ENCODE data around the gene SLC38A4. TPM values are rescaled to one million over a fixed set of nuclear protein-coding genes. Genes with fewer than 3 reads are reported as not detected.

The SLC38A4 gene
- total and polyA plus RNA-seq, 2 of the 8 experiments (the other 6 are each of a cell fraction or from before 2014, with no cell fraction given): 6.7 to 15.4 TPM

DNA sequence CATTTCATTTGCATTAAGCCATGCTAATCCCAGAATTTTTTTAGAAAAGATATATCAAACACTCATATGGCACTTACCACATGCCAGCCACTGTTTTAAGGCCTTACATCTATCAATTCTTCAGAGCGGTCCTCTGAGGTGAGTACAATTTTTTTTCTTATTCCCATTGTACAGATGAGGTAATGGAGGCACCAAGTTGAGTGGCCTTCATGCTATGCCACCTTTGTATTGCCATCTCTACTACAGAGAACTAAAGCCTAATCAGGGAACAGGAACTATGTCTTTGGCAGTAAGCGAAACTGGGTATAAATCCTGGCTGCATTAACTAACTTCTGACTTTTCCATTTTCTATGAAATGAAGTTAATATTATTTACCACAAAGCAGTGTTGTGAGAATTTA, 27.1 kb downstream of the SLC38A4 start:
- no peaks in the 10 kb centered on the region for H3K9me3 ChIP-seq (ENCODE audit: insufficient read depth in 2 of 2, low read depth in 1 of 2, low read length in 1 of 2)
- no peaks in the 10 kb centered on the region for H3K79me1 ChIP-seq (ENCODE audit: low read depth, low read length)
- no peak overlapping the region for H4K8ac ChIP-seq (ENCODE audit: extremely low read depth, insufficient read depth, low read length)
- no peak overlapping the region for H3K56ac ChIP-seq (replicated peaks; ENCODE audit: insufficient read length, low read depth, low read length)
- no peak for DNase-seq (ENCODE audit: low read depth in 1 of 2, low spot score in 2 of 2)
- H3K18ac ChIP-seq (ENCODE audit: extremely low read depth, low read length): no peak overlapping the region
- no peak overlapping the region for H2AK5ac ChIP-seq (ENCODE audit: low read depth, low read length)
- H3K36me3 ChIP-seq (ENCODE audit: control insufficient read depth in 2 of 4, insufficient read depth in 4 of 4, low read length in 3 of 4): no peaks in the 10 kb centered on the region
- H2BK5ac ChIP-seq (ENCODE audit: low read depth, low read length): no peak overlapping the region
- no peak overlapping the region for H3K9ac ChIP-seq (replicated peaks in 1 of 4; ENCODE audit: extremely low read depth in 1 of 4, low read depth in 3 of 4, low read length in 3 of 4)
- H3K4ac ChIP-seq (replicated peaks; ENCODE audit: insufficient read length, low read depth, low read length): no peak overlapping the region
- H3K27ac ChIP-seq (ENCODE audit: low read depth, low read length): no peak overlapping the region
- no peak overlapping the region for H4K5ac ChIP-seq (ENCODE audit: insufficient read length, low read depth, low read length)
- H3K4me3 ChIP-seq (ENCODE audit: extremely low read depth in 1 of 4, insufficient read depth in 2 of 4, low read depth in 3 of 4, low read length in 4 of 4): no peak overlapping the region
- ChIA-PET POLR2A (ENCODE audit: partially characterized antibody) (no interaction called here), CTCF (ENCODE audit: partially characterized antibody) (interaction anchor here (1.2 kb wide), 1 partner anchor 134 kb away, joined by 3 read pairs; no protein-coding TSS in a partner anchor)
- no peak overlapping the region for H3K23ac ChIP-seq (ENCODE audit: insufficient read length)
- FAIRE-seq: no peak
- no peaks in the 10 kb centered on the region for H4K20me1 ChIP-seq (replicated peaks in 1 of 2; ENCODE audit: control insufficient read depth in 1 of 2, insufficient read depth in 2 of 2, low read length in 2 of 2)
- H3K27me3 ChIP-seq (replicated peaks in 1 of 4; ENCODE audit: control insufficient read depth in 3 of 4, extremely low read depth in 1 of 4, insufficient read depth in 3 of 4, low read length in 3 of 4): no peaks in the 10 kb centered on the region
- no peak overlapping the region for H2BK12ac ChIP-seq (ENCODE audit: low read depth, low read length)
- H3K79me2 ChIP-seq (ENCODE audit: control insufficient read depth in 1 of 2, insufficient read depth in 2 of 2, low read length in 2 of 2): no peaks in the 10 kb centered on the region
- H2BK20ac ChIP-seq (ENCODE audit: low read length): no peak overlapping the region
- H2AFZ ChIP-seq (ENCODE audit: low read length): no peak overlapping the region
- no peaks in the 10 kb centered on the region for H3K4me1 ChIP-seq (replicated peaks in 1 of 4; ENCODE audit: control insufficient read depth in 3 of 4, insufficient read depth in 4 of 4, low read length in 3 of 4)
- H3K23me2 ChIP-seq (ENCODE audit: low read depth, low read length): no peaks in the 10 kb centered on the region; the same call in 1 of the 2 replicates
- WGBS, 2 experiments (ENCODE audit: extremely low coverage in 1 of 2, insufficient coverage in 1 of 2, insufficient read length in 1 of 2, insufficient replicate concordance in 2 of 2, low coverage in 1 of 2, low lambda C conversion rate in 2 of 2, missing lambda C conversion rate in 1 of 2): 93% methylated on average over 2 of the region's 2 CpGs; no CpG with 5 or more reads in 1 of the 2 experiments
- H3K14ac ChIP-seq (ENCODE audit: insufficient read length): no peak overlapping the region
- H3K4me2 ChIP-seq (ENCODE audit: insufficient read depth in 1 of 2, low read depth in 2 of 2, low read length in 2 of 2): no peak overlapping the region
- no peak overlapping the region for H2BK120ac ChIP-seq (replicated peaks; ENCODE audit: low read depth, low read length)
- no peak overlapping the region for H2BK15ac ChIP-seq (ENCODE audit: low read length)
- no peak overlapping the region for H4K91ac ChIP-seq (replicated peaks; ENCODE audit: insufficient read length, low read length)
- TF ChIP-seq, protein P1, sequence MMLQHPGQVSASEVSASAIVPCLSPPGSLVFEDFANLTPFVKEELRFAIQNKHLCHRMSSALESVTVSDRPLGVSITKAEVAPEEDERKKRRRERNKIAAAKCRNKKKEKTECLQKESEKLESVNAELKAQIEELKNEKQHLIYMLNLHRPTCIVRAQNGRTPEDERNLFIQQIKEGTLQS (IDR thresholded peaks at IDR 0.05; ENCODE audit: insufficient read depth, low read depth, low read length): no peak
- TF ChIP-seq RXRA (IDR thresholded peaks at IDR 0.05; ENCODE audit: insufficient read depth, low read depth, low read length) (no peak), PHF8 (conservative IDR thresholded peaks at IDR 0.05; ENCODE audit: low read depth, low read length) (no peak)
- TF ChIP-seq, protein P2, sequence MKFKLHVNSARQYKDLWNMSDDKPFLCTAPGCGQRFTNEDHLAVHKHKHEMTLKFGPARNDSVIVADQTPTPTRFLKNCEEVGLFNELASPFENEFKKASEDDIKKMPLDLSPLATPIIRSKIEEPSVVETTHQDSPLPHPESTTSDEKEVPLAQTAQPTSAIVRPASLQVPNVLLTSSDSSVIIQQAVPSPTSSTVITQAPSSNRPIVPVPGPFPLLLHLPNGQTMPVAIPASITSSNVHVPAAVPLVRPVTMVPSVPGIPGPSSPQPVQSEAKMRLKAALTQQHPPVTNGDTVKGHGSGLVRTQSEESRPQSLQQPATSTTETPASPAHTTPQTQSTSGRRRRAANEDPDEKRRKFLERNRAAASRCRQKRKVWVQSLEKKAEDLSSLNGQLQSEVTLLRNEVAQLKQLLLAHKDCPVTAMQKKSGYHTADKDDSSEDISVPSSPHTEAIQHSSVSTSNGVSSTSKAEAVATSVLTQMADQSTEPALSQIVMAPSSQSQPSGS (IDR thresholded peaks at IDR 0.05; ENCODE audit: low read length): no peak
